NCI-H2107 (cell line): Measurements from ENCODE around the gene C21orf91.
"Not testable (repeated sequence)": the region's sequence is repeated elsewhere in the genome, so short reads cannot be mapped to it uniquely, and the experiment has no call there.

Experiments used
- DNase-seq: peaks from one replicate; lab custom pipeline; 2025; lab: John Stamatoyannopoulos, UW

C21orf91 gene

DNA sequence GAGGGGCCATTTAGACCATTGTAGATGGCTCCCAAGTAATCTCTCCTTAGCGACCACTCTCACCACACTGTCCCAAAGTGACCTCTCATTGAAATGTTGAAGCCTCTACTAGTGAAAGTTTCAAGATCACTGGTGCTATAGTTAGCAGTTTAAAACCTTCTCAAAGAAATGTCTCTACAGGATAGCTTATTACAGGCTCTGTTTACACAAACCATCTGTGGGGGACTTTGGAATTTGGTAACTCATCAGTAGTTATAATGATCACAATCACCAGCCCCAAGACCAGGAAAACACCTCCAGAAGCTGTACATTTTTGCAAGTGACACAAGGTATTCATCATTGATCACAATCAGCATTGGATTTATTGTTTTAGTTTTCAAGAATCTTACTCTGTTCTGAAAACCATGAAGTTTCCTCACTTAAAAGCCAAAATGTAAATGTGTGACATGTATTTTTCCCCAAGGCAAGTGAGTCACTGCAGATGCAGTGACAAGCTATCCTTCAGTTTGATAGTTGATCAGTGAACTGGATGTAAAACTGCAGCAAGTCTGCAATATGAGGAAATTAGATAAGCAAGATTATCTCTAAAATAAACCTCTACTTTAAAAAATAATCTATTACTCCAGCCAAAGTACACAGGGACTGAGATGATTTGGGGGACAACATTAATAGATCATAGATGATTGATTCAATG lies 41.9 kb downstream of the C21orf91 start:
- DNase-seq, result no peak

DNA sequence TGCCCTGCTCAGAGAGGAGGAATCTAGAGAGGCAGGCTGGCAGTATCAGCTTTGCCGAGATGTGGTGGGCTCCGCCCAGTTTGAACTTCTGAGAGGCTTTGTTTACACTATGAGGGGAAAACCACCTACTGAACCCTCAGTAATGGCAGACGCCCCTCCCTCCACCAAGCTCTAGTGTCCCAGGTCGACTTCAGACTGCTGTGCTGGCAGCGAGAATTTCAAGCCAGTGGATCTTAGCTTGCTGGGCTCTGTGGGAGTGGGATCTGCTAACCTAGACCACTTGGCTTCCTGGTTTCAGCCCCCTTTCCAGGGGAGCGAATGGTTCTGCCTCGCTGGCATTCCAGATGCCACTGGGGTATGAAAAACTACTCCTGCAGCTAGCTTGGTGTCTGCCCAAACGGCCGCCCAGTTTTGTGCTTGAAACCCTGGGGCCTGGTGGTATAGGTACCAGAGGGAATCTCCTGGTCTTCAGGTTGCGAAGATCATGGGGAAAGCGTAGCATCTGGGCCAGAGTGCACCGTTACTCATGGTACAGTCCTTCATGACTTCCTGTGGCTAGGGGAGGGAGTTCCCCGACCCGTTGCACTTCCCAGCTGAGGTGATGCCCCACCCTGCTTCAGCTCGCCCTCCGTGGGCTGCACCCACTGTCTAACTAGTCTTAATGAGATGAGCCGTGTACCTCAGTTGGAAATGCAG lies 43.6 kb downstream of the C21orf91 start:
- DNase-seq, result no peak

DNA sequence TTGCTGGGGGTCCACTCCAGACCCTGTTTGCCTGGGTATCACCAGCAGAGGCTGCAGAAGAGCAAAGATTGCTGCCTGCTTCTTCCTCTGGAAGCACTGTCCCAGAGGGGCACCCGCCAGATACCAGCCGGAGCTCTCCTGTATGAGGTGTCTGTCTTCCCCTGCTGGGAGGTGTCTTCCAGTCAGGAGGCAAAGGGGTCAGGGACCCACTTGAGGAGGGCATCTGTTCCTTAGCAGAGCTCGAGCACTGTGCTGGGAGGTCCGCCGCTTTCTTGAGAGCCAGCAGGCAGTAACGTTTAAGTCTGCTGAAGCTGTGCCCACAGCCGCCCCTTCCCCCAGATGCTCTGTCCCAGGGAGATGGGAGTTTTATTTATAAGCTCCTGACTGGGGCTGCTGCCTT lies 44.1 kb downstream of the C21orf91 start:
- DNase-seq, result not testable (repeated sequence)

DNA sequence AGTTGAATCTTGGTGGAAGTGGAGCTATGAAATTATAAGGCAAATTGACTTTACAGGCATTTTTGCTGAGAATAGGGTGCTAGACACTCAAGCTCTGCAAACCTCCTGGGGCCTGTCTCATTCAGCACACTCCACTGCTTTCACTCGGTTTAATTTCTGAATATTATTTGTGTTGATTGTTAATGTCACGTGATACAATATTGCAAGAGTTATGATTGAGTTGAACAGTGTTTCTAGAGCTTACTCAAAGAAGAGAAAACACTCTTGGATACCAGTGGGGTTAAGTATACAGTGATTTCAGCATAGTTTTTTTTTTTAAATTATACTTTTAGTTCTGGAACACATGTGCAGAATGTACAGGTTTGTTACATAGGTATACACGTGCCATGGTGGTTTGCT lies 49.7 kb downstream of the C21orf91 start:
- no peak for DNase-seq

DNA sequence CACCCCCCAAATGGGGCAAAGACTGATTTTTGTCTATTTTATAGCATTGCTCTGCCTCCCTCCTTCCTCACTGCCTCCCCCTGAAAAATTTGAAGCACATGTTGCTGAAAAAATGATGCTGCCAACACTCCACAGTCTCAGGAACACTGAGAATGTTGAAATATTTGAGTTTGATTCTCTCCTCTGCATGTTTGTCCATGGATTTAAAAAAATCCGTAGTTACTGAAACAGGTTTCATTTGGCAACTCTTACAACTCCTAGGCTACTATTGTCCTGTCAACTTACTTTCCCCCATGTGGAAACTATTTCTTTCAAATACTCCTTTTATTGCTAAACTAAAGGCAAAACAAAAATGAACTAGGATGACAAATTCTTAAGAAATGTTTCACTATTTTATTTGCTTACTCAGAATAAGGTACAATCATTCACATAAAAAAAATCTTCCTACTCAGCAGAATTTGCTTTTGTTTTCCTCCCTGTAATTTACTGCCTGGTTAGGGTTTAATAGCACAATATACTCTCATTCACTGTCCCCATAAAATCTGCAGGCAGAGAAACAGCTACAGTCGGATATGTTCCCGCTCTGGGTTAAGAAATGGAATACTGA lies 50.2 kb downstream of the C21orf91 start:
- no peak for DNase-seq

DNA sequence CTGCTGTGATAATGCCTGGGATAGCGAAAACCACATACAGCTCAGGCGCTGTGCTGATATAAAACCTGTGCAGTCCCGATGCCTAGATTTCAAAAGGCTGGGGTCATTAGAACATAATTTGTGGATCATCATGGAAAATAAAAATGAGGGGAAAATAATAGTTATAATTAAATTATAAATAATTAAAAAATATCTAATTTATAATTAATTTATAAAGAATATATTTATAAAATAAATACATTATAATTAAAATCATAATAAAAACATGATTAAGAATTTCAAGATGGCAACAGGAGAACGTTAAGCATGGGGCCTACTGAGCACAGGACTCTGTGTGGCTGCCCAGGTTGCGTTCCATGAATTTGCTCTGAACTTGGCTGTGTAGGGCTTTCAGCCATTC lies 53.9 kb downstream of the C21orf91 start:
- no peak for DNase-seq

DNA sequence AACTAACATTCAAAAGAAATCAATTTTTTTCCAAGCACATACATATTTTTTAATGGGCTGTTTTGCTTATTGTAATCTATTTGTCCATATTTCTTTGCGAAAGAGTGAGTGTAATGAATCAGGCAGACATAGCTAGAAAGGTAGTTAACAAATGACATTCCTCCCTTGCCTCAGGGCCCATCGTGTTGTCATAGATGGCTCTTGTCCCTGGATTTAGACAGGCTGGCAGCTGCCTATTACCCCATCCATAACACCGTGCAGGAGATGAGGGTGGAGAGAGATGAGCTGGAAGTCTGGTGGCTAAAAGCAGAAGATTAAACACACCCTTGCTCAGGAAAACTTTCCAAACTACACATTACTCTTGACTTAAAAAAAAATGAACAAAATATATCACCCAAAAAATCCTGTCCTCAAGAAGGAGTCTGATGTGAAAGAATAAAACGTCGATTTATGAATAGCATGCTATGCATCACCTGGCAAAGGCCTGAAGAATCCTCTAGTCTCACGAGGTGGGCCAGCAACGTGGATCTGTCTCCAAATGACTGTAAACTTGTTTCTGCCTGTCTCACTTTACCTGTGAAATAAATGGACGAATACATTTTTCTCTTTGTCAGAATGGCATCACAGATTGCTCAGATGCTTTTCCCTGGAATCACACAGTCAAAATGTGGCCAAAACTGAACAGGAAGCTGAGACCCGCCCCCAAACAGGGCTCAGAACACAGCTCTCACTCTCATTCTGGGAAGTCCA lies 55.7 kb downstream of the C21orf91 start:
- no peak for DNase-seq

DNA sequence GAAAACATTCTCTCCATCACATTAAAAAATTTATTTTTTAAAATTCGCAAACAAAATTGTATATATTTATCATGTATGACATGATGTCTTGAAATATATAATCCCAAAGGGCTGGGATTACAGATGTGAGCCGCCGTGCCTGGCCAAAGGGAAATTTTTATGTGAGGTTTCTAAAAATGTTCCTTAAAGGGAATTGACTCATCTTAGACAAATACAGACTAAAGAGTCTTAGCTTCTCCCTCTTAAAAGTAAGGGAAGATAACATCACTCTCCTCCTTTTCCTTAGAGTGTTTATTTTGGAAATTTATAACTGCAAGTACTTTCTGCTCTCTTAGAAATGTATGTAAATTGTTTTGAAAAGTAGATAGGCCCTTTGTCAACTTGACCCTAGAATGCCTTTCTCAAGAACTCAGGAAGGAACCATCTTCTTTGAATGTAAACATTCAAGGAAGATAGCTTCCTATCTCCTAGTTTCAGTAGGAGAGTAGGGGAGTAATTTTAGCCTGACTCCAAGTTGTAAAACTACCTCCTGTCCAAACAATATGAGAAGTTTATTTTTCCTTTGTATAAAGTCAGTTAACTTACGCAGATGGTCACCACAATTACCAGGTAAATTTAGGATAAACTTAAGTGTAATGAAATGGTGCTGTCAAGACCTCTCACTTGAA lies 59.5 kb downstream of the C21orf91 start:
- DNase-seq, result no peak

DNA sequence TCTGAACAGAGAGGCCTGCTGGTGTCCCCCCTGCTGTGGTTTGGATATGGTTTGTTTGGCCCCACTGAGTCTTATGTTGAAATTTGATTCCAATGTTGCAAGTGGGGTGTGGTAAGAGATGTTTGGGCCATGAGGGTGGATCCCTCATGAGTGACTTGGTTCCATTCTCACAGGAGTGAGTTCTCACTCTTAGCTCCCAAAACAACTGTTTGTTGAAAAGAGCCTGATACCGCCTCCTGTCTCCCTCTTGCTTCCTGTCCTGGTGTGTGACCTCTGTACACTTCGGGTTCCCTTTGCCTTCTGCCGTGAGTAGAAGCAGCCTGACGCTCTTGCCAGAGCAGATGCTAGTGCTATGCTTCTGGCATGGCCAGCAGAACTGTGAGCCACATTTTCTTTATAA lies 60.5 kb downstream of the C21orf91 start:
- DNase-seq, result no peak

DNA sequence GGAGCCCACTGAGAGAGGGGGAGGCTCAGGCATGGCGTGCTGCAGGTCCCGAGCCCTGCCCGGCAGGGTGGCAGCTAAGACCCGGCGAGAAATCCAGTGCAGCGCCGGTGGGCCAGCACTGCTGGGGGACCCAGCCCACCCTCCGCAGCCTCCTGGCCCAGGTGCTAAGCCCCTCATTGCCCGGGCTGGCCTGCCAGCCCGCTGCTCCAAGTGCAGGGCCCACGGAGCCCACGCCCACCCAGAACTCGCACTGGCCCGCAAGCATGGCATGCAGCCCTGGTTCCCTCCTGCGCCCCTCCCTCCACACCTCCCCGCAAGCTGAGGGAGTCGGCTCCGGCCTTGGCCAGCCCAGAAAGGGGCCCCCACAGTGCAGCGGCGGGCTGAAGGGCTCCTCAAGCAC lies 61.5 kb downstream of the C21orf91 start:
- DNase-seq, result no peak

DNA sequence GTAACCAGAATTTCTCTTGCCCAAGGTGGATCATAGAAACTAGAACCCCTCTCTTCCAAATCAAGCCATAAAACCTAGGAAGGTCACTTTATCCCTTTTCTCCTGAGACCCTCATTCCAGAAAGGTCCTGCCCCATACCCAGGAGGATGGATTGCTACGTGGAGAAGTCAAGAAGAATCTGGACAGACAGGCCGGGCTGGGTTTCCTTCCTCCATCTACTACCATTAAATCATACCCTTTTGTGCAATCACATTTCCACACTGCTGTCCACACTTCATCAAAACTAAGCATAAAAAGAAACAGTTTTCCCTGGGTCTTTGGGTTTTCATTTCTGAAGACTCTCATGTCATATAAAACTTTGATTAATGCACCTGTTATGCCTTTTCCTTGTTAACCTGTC lies 65.4 kb downstream of the C21orf91 start:
- no peak for DNase-seq

DNA sequence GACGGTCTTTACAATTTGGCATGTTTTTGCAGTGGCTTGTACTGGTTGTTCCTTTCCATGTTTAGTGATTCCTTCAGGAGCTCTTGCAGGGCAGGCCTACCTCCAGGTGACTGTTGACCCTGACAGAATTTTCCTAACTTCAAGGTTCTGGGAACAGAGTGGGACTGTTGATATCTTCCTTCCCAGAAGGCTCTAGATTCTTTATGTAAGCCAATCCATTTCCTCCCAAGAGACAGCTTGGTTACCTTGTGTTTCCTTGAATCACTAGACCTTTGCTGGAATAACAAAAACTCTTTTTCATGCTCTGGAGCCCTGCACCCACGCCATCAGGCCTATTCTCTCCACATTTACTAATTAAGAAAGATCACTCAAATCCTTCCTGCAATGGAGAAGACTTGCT lies 67.0 kb downstream of the C21orf91 start:
- no peak for DNase-seq

DNA sequence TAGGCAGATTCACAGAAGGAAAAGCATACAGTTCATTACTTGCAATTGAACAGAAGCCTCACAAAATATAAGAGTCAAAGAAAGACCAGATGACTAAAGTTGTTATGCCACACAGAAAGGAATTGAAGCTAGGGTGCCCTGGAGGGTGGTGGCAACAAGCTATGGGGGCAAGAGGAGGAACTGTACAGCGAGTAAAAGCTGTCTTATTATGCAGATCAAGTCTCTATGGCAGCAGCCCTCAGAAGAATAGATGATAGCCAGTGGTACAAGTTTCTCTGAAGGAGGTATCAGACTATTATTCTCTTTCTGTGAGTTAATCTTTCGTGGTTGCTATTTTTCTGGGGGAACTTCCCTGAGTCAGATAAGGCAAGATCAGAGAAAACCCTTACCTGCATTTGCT lies 72.2 kb downstream of the C21orf91 start:
- DNase-seq, result no peak

DNA sequence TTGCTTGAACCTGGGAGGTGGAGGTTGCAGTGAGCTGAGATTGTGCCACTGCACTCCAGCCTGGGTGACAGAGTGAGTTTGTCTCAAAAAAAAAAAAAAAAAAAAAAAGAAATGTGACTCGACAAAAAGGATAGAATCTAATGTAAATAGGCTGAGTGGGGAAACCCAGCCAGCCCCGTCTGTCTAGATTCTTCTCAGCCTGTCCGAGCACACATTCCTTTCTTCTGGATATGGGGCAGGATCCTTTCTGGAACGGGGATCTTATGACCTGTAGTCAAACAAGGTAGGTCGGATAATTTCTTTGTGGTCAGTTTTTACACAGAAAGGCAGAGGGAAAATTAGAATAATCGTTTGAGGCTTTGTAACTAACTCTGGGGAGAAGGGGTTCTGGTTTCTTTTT lies 74.1 kb downstream of the C21orf91 start:
- DNase-seq, result no peak

DNA sequence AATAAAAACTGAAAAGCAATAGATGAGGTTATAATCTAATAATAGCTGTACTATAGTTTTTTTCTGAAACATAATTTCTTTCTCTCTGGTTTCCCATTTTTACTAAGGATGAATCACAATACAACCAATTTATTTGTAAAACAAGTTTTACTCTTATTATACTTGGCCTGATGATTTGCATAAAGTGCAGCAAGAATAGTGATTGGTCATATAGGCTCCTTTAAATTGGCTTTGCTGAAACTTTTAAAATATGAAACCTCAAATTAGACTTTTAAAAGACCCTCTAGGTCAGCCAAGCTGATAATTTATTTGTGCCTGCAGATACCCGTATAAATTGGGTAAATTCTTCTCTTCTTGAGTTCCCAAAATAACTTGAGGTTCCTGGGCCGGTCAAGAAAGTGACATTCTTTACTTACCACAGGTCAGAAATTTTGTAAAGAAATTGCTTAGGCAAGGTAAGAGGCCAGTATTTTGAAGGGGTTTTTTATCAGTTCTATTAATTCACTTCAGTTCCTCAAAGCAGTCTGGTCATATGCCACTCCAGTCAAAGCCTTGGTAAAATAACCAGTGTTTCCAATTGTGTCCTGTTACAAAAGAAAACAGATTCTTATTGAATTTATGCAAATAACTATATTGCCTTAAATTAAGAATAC lies 76.1 kb downstream of the C21orf91 start:
- DNase-seq, result no peak

DNA sequence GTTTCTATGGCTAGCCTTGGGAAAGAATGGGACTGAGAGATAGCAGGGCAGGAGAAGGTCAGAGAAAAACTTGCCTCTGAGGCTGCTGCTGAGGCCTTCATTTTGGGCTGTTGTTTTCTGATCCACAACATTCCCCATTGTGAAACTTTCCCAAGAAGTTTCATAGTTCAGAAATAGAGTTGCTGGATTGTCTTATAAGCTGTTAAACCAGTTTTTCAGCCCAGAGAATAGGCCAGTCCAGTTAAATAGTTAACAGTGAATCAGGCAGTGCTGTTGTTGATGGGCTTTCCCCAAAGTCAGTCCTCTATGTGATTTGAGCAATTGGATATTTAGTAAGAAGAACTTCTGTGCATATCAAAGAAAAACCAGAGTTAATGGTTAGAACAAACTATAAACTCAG lies 77.0 kb downstream of the C21orf91 start:
- no peak for DNase-seq
